MCF 10A (cell line): ENCODE results near the gene SLC35G2. TPM values are rescaled to one million over a fixed set of nuclear protein-coding genes. Genes with fewer than 3 reads are reported as not detected.

ENCODE experiments used
- Bru-seq: library from RNA; stranded (reverse); fragments of 400-500 nt; gene quantifications from one replicate; lab custom pipeline; 2021; lab: Mats Ljungman, UMichigan
- BruChase-seq, 2 experiments: library from RNA; stranded (reverse); fragments of 400-500 nt; gene quantifications; one replicate each; lab custom pipeline; 2021; lab: Mats Ljungman, UMichigan
- BruUV-seq: library from RNA; stranded (reverse); fragments of 400-500 nt; replicated peaks from 2 replicates; lab custom pipeline; 2021; lab: Mats Ljungman, UMichigan
- CTCF ChIA-PET: fragments of 300-600 bp; sonication (Branson Sonifier 250); formaldehyde crosslinking; extraction: SDS; loops from one replicate; lab custom pipeline; 2021; ENCODE audit warnings: antibody characterized with exemption, inconsistent platforms; lab: Yijun Ruan, JAX
- POLR2A ChIA-PET: fragments of 300-600, 350-650 bp; sonication (Branson Sonifier 250); formaldehyde crosslinking; extraction: SDS; loops from one replicate; lab custom pipeline; 2020; ENCODE audit warnings: antibody characterized with exemption, inconsistent platforms; lab: Yijun Ruan, JAX
- DNase-seq: peaks from one replicate; pipeline ENCODE4 v3.0.0-alpha.2; 2018; ENCODE audit not compliant: unreplicated experiment
- H3K27ac Mint-ChIP-seq: one replicate; pipeline ENCODE4 v1.8.0; 2022; ENCODE audit warnings: mild to moderate bottlenecking, low read depth, mixed read lengths; ENCODE audit not compliant: unreplicated experiment
- H3K27me3 Mint-ChIP-seq: one replicate; pipeline ENCODE4 v1.8.0; 2022; ENCODE audit warnings: mixed read lengths; ENCODE audit not compliant: insufficient read depth, unreplicated experiment
- H3K36me3 Mint-ChIP-seq: one replicate; pipeline ENCODE4 v1.8.0; 2022; ENCODE audit warnings: mild to moderate bottlenecking, moderate library complexity, mixed read lengths; ENCODE audit not compliant: insufficient read depth, unreplicated experiment
- H3K4me1 Mint-ChIP-seq: one replicate; pipeline ENCODE4 v1.8.0; 2022; ENCODE audit warnings: mixed read lengths; ENCODE audit not compliant: insufficient read depth, unreplicated experiment
- H3K4me3 Mint-ChIP-seq: one replicate; pipeline ENCODE4 v1.8.0; 2022; ENCODE audit warnings: mild to moderate bottlenecking, moderate library complexity, mixed read lengths; ENCODE audit not compliant: unreplicated experiment
- H3K9me3 Mint-ChIP-seq: one replicate; pipeline ENCODE4 v1.8.0; 2022; ENCODE audit warnings: mixed read lengths; ENCODE audit not compliant: unreplicated experiment
- CTCF ChIP-seq: fragments of 200-600 bp; IDR thresholded peaks from one replicate; pipeline ENCODE4 v1.8.0; 2022; ENCODE audit warnings: antibody characterized with exemption, mild to moderate bottlenecking; ENCODE audit not compliant: unreplicated experiment
- intact Hi-C: fragments of 100-400 bp; cut with micrococcal nuclease; formaldehyde crosslinking; loops from 2 replicates; pipeline ENCODE4 v1.14.1; 2022
- long read RNA-seq: library from polyadenylated mRNA; stranded (forward); transcript quantifications from one replicate; pipeline ENCODE4 v2.0.0, GENCODE V29; 2022
- total RNA-seq: library from RNA; stranded (reverse); gene quantifications from 2 replicates; pipeline ENCODE4 v1.2.3, GENCODE V29; 2022

The SLC35G2 gene
- total RNA-seq (7.6 and 8.5 TPM in 2 replicates), Bru-seq, nascent RNA (percentile 65 among the genes with signal in this experiment), BruChase-seq, experiment 1, labeled RNA remaining after a 6-hour chase (percentile 72 among the genes with signal in this experiment), BruChase-seq, experiment 2, labeled RNA remaining after a 2-hour chase (percentile 72 among the genes with signal in this experiment)
- long read RNA-seq, transcript SLC35G2-202 (2 exons, 2,060 nt), result major isoform, 17 of 24 reads
- long read RNA-seq, transcript SLC35G2-201 (2 exons, 1,577 nt), result minor isoform, 6 of 24 reads
- long read RNA-seq, partial matches to known transcripts, result 0 of 24 reads
- long read RNA-seq, other reads (novel, unspliced or antisense), result 1 of 24 reads

- H3K4me1 Mint-ChIP-seq, result peaks cover 16% of the 10 kb centered on the region
- TSS peak; percentile 45 for BruUV-seq
- ChIA-PET POLR2A (interaction anchor here (0.7 kb wide), 1 partner anchor 17 kb away, joined by 4 read pairs; no protein-coding TSS in a partner anchor), CTCF (interaction anchor here (0.6 to 0.9 kb wide), 3 partner anchors 61 to 1036 kb away, joined by 3 to 5 read pairs (median 3); no protein-coding TSS in a partner anchor)
- DNase-seq, result peak; percentile 28
- H3K27ac Mint-ChIP-seq, result peak within 1 kb of the TSS; percentile 94
- TF ChIP-seq CTCF, result no peak
- no peaks in the 10 kb centered on the region for H3K27me3 Mint-ChIP-seq
- intact Hi-C loops, result loop anchor here (5.0 kb wide), 1 partner anchor 193 kb away; no protein-coding TSS in a partner anchor
- H3K9me3 Mint-ChIP-seq, result peaks cover 7% of the 10 kb centered on the region
- no peaks in the 10 kb centered on the region for H3K36me3 Mint-ChIP-seq
- H3K4me3 Mint-ChIP-seq, result peak within 1 kb of the TSS; percentile 84
Measured at GRCh38 chr3:136818769-136819391, at the start of gene SLC35G2. TSS of gene SLC35G2 (plus strand) at chr3:136819126. CDS start at chr3:136854461, 35,335 bp downstream.

DNA sequence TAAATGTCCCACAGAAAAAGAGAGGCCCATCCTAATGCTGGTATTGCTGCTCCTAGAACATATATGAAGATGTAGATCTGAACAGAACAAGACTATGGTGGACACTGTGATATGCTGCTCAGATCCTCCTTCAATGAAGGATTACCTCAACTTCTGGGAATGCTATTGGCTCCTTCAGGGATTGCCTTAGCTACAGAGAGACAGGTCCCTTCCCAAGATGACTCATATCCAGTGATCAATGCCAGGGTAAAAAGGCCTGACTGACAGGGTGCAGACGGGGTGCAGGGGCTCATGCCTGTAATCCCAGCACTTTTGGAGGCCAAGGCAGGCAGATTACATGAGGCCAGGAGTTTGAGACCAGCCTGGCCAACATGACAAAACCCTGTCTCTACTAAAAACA lies 46.2 kb upstream of the SLC35G2 start:
- POLR2A ChIA-PET, result interaction anchor here (0.6 to 0.8 kb wide), 2 partner anchors 48 to 481 kb away, joined by 3 read pairs; no protein-coding TSS in a partner anchor
- TF ChIP-seq CTCF, result no peak
- H3K4me3 Mint-ChIP-seq, result no peak overlapping the region
- no peaks in the 10 kb centered on the region for H3K27me3 Mint-ChIP-seq
- H3K36me3 Mint-ChIP-seq, result no peaks in the 10 kb centered on the region
- no peaks in the 10 kb centered on the region for H3K9me3 Mint-ChIP-seq
- H3K4me1 Mint-ChIP-seq, result no peaks in the 10 kb centered on the region
- BruUV-seq, result no TSS peak
- CTCF ChIA-PET, result interaction anchor here (1.0 kb wide), 1 partner anchor 20 kb away, joined by 3 read pairs; the partner anchor contains the start of gene STAG1
- intact Hi-C loops, result no loop called here
- DNase-seq, result peak; percentile 43
- no peak overlapping the region for H3K27ac Mint-ChIP-seq

GRCh38 chr3:136778865-136779264 lies 40.1 kb upstream of the SLC35G2 start:
- no peaks in the 10 kb centered on the region for H3K4me1 Mint-ChIP-seq
- no peak for DNase-seq
- CTCF ChIA-PET, result interaction anchor here (0.6 to 1.3 kb wide), 3 partner anchors 14 to 340 kb away, joined by 3 to 6 read pairs (median 4); partner anchors contain the start of gene STAG1
- no peaks in the 10 kb centered on the region for H3K27me3 Mint-ChIP-seq
- no peak overlapping the region for H3K4me3 Mint-ChIP-seq
- no TSS peak for BruUV-seq
- H3K27ac Mint-ChIP-seq, result no peak overlapping the region
- intact Hi-C loops, result no loop called here
- no peaks in the 10 kb centered on the region for H3K9me3 Mint-ChIP-seq
- TF ChIP-seq CTCF, result no peak
- POLR2A ChIA-PET, result interaction anchor here (0.8 kb wide), 1 partner anchor 26 kb away, joined by 3 read pairs; the partner anchor contains the start of gene STAG1
- peaks cover 6% of the 10 kb centered on the region for H3K36me3 Mint-ChIP-seq

- intact Hi-C loops, result no loop called here
- no peaks in the 10 kb centered on the region for H3K27me3 Mint-ChIP-seq
- no peaks in the 10 kb centered on the region for H3K9me3 Mint-ChIP-seq
- POLR2A ChIA-PET, result no interaction called here
- H3K4me3 Mint-ChIP-seq, result no peak overlapping the region
- CTCF ChIA-PET, result interaction anchor here (2.5 kb wide), 1 partner anchor 28 kb away, joined by 8 read pairs; the partner anchor contains the start of gene STAG1
- no TSS peak for BruUV-seq
- DNase-seq, result no peak
- TF ChIP-seq CTCF, result no peak
- H3K4me1 Mint-ChIP-seq, result no peaks in the 10 kb centered on the region
- no peak overlapping the region for H3K27ac Mint-ChIP-seq
- peaks cover 6% of the 10 kb centered on the region for H3K36me3 Mint-ChIP-seq
Measured at GRCh38 chr3:136780741-136781140, 38.2 kb upstream of the SLC35G2 start.
